ENCODE results near the gene PGAP6.
"Not testable (repeated sequence)": the region's sequence is repeated elsewhere in the genome, so short reads cannot be mapped to it uniquely, and the experiment has no call there.

The PGAP6 gene

DNA sequence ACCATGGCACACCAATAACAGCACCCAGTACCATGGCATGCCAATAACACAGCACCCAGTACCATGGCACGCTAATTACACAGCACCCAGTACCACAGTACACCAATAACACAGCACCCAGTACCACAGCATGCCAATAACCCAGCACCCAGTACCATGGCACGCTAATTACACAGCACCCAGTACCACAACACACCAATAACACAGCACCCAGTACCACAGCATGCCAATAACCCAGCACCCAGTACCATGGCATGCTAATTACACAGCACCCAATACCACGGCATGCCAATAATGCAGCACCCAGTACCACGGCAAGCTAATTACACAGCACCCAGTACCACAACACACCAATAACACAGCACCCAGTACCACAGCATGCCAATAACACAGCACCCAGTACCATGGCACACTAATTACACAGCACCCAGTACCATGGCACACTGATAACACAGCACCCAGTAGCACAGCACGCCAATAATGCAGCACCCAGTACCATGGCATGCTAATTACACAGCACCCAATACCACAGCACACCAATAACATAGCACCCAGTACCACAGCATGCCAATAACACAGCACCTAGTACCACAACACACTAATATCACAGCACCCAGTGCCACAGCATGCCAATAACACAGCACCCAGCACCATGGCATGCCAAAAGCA, 47.5 kb downstream of the PGAP6 start:
- DNase-seq, H3K4me3 Mint-ChIP-seq, CTCF ChIA-PET, H3K27ac Mint-ChIP-seq, H3K27me3 Mint-ChIP-seq, H3K9me3 Mint-ChIP-seq, H3K36me3 Mint-ChIP-seq: not testable (repeated sequence)
- H3K4me1 Mint-ChIP-seq = peaks cover 32% of the 10 kb centered on the region

DNA sequence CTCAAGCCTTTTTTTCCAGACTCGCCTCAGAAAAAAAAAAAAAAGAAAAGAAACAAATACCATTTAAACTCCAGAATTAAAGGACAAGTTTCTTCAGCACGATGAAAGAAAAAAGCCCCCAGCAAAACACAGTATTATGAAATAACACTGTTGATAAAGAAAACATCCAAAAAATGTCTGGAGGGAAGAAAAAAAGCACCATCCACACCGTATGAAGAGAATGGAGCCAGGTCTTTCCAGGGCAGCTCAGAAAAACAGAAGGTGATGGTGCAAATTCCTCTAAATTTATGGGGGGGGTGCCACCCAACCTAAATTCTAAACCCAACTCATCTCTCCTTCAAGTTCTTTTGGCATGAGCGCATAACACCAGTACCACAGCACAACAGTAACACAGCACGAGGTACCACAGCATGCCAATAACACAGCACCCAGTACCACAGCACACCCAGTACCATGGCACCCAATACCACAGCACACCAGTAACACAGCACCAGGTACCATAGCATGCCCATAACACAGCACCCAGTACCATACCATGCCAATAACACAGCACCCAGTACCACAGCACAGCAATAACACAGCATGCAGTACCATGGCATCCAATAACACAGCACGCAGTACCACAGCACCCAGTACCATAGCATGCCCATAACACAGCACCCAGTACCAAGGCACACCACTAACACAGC, 48.2 kb downstream of the PGAP6 start:
- Mint-ChIP-seq H3K36me3 (peaks cover 6% of the 10 kb centered on the region), H3K9me3 (no peaks in the 10 kb centered on the region), H3K4me3 (no peak overlapping the region), H3K27me3 (no peaks in the 10 kb centered on the region), H3K4me1 (peaks cover 27% of the 10 kb centered on the region), H3K27ac (no peak overlapping the region)
- CTCF ChIA-PET = no interaction called here
- no peak for DNase-seq

DNA sequence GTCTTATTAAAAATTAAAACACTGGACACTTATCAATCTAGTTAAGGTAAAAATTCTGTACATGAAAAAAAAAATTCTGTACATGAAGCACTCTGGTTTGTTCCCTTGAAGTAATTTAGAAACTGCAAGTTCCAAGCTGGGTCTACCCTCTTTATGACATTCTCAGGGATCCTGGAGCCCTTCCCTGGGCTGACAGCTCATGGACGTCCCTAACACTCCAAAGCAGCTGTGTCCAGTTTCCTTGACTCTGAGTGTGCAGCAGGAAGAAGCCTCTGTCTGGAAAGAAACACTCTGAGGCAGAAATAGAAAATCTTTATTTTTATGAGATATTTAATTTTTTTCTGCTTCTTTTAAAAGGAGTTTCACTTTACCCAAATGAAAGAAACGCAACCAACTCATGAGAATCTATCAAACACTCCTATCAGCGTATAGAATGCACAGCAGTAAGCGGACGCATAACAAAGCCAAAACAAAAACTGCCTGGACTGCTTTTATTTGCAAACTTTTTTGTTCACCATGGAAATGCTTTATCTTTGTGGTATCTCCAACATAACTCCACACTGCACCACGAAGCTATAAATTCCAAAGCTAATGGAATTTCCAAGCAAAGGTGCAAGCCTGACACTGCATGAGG, 50.5 kb downstream of the PGAP6 start:
- H3K4me3 Mint-ChIP-seq, H3K27ac Mint-ChIP-seq, H3K27me3 Mint-ChIP-seq, H3K36me3 Mint-ChIP-seq, DNase-seq, CTCF ChIA-PET, H3K9me3 Mint-ChIP-seq: not testable (repeated sequence)
- H3K4me1 Mint-ChIP-seq = peaks cover 38% of the 10 kb centered on the region

DNA sequence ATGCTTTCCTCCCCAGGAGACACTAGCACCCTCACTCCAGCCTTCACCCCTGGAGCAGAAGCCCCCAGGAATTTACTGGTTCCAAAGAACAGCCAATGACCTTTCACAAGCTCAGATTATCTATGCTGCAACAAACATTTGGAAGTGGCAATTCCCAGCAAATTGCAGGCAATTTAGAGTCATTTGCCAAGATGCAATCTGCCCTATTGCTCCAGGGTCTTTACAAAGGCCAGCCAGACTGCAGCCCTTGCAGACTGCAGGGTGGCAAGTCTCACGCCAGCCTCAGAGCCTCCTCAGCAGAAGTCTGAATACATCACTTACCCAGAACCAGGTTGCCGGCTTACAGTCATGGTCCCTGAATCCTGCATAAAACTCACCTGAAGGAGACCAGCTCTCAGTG, 51.0 kb downstream of the PGAP6 start:
- CTCF ChIA-PET = no interaction called here
- H3K27ac Mint-ChIP-seq = no peak overlapping the region
- peaks cover 6% of the 10 kb centered on the region for H3K36me3 Mint-ChIP-seq
- no peak overlapping the region for H3K4me3 Mint-ChIP-seq
- no peak for DNase-seq
- no peaks in the 10 kb centered on the region for H3K27me3 Mint-ChIP-seq
- H3K9me3 Mint-ChIP-seq = no peaks in the 10 kb centered on the region
- peaks cover 40% of the 10 kb centered on the region for H3K4me1 Mint-ChIP-seq

DNA sequence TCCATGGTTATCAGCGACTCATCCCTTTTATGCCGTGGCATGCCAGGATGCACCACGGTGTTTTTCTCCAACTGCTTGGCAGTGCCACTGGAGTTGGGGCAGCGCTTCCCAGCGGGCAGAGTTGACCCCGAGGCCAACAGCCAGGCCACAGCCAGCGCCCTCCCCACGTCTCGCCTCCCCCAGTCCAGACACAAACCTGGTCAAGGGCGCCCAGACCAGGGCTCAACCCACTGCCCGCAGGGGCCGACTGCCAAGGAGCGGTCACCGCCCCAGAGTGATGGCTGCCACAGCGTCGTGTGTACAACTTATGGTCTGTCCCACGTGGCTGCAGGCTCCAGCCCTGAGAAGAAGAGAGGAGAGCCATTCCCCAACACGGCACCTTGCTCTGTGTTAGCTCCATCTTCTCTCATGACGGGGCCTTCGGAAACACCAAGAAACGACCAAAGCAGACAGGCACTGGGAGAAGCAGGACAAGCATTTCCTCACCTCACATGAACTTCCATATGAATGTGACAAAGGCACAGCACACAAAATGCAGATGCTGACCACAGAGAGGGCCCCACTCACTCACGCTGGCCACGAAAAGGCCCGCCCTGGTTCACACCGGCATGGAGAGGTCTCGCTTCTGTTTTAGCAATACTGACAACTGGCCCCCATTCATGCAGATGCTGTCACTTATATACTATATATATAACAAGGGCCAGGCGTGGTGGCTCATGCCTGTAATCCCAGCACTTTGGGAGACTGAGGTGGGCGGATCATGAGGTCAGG, 56.2 kb downstream of the PGAP6 start:
- Mint-ChIP-seq H3K9me3 (no peaks in the 10 kb centered on the region), H3K27ac (peak overlapping the region; percentile 82), H3K27me3 (peaks cover 23% of the 10 kb centered on the region), H3K4me1 (peaks cover 58% of the 10 kb centered on the region), H3K4me3 (peak overlapping the region; percentile 65), H3K36me3 (peaks cover 4% of the 10 kb centered on the region)
- no peak for DNase-seq
- CTCF ChIA-PET = no interaction called here

GRCh38 chr16:324451-325334, 57.1 kb downstream of the PGAP6 start:
- H3K9me3 Mint-ChIP-seq = no peaks in the 10 kb centered on the region
- H3K27me3 Mint-ChIP-seq = peaks cover 23% of the 10 kb centered on the region
- DNase-seq = peak; percentile 82
- H3K36me3 Mint-ChIP-seq = peaks cover 6% of the 10 kb centered on the region
- CTCF ChIA-PET = no interaction called here
- peak overlapping the region; percentile 65 for H3K4me3 Mint-ChIP-seq
- H3K4me1 Mint-ChIP-seq = peaks cover 60% of the 10 kb centered on the region
- H3K27ac Mint-ChIP-seq = peak overlapping the region; percentile 82

- Mint-ChIP-seq H3K27ac (peak overlapping the region; percentile 65), H3K27me3 (peaks cover 23% of the 10 kb centered on the region), H3K9me3 (no peaks in the 10 kb centered on the region), H3K36me3 (peaks cover 8% of the 10 kb centered on the region), H3K4me3 (no peak overlapping the region), H3K4me1 (peaks cover 62% of the 10 kb centered on the region)
- DNase-seq = no peak
- CTCF ChIA-PET = no interaction called here
Observed at GRCh38 chr16:324201-324450, 57.7 kb downstream of the PGAP6 start.

GRCh38 chr16:322476-323143, 59.2 kb downstream of the PGAP6 start:
- DNase-seq = no peak
- H3K9me3 Mint-ChIP-seq = no peaks in the 10 kb centered on the region
- CTCF ChIA-PET = interaction anchor here (0.7 kb wide), 1 partner anchor 14 kb away, joined by 3 read pairs; no protein-coding TSS in a partner anchor

GRCh38 chr16:321532-321931, 60.2 kb downstream of the PGAP6 start:
- peaks cover 17% of the 10 kb centered on the region for H3K36me3 Mint-ChIP-seq
- peaks cover 23% of the 10 kb centered on the region for H3K27me3 Mint-ChIP-seq
- no peak overlapping the region for H3K27ac Mint-ChIP-seq
- CTCF ChIA-PET = interaction anchor here (0.7 kb wide), 1 partner anchor 15 kb away, joined by 3 read pairs; no protein-coding TSS in a partner anchor
- peaks cover 56% of the 10 kb centered on the region for H3K4me1 Mint-ChIP-seq
- H3K9me3 Mint-ChIP-seq = no peaks in the 10 kb centered on the region
- no peak overlapping the region for H3K4me3 Mint-ChIP-seq
- no peak for DNase-seq

More at GRCh38 chr16:322476-323143, 59.2 kb downstream of the PGAP6 start:
- Mint-ChIP-seq H3K27me3 (peaks cover 23% of the 10 kb centered on the region), H3K36me3 (peaks cover 16% of the 10 kb centered on the region), H3K4me1 (peaks cover 65% of the 10 kb centered on the region), H3K27ac (no peak overlapping the region), H3K4me3 (no peak overlapping the region)

All from activated naive CD4-positive, alpha-beta T cell treated with anti-CD3 and anti-CD28 coated beads, Interleukin-2, amount 10 ng/mL, durations not matched to agents 7 days and 5 days (primary cell).